K562 (cell line): ENCODE data around the gene PRKG1. TPM values are rescaled to one million over a fixed set of nuclear protein-coding genes. Genes with fewer than 3 reads are reported as not detected.

Experiments used
- ATAC-seq: fragments of 200-7000 bp; cut with Tn5 transposase; 3 replicates; pipeline ENCODE4 v1.9.1; 2020; ENCODE audit warnings: moderate library complexity
- BruUV-seq: library from RNA; stranded (reverse); fragments of 400-500 nt; replicated peaks from 2 replicates; lab custom pipeline; 2021; lab: Mats Ljungman, UMichigan
- CTCF ChIA-PET: fragments of 300-600 bp; formaldehyde crosslinking; extraction: SDS; loops from one replicate; lab custom pipeline; 2021; ENCODE audit warnings: low intra/inter-chr PET ratio; lab: Yijun Ruan, JAX
- POLR2A ChIA-PET: fragments of 300-600, 350-650 bp; sonication (Branson Sonifier 250); formaldehyde crosslinking; extraction: SDS; loops from one replicate; lab custom pipeline; 2021; ENCODE audit warnings: antibody characterized with exemption, inconsistent platforms; lab: Yijun Ruan, JAX
- DNase-seq, 4 experiments: peaks; one replicate each; pipeline versions ENCODE4 v3.0.0 to v3.0.0-alpha.2; 2011 to 2018; ENCODE audit warnings: low spot score in 3 of 4, mixed read lengths in 3 of 4; ENCODE audit errors: extremely low read depth in 1 of 4
- FAIRE-seq: peaks from 2 replicates; lab custom pipeline; 2011; peaks lifted over from hg19 to GRCh38; lab: Jason Lieb, UNC
- H2AFZ ChIP-seq: 2 replicates; pipeline ENCODE4 v1.6.0; 2011; ENCODE audit warnings: low read depth, low read length, control low read depth, inconsistent platforms
- H3K27ac ChIP-seq: fragments of 200-600 bp; 3 replicates; pipeline ENCODE4 v1.8.0; 2011; ENCODE audit warnings: low read depth, mild to moderate bottlenecking, control low read depth, inconsistent platforms, low read length, moderate library complexity, mixed read lengths; ENCODE audit errors: extremely low read depth
- H3K27me3 ChIP-seq, 2 experiments: fragments of 300-600 bp in 1 of 2; 2 replicates in 1 of 2; 3 replicates in 1 of 2; pipeline versions ENCODE4 v1.6.0 to v1.8.0; 2011; ENCODE audit warnings: inconsistent platforms in 2 of 2, low read length in 2 of 2, mild to moderate bottlenecking in 1 of 2, mixed read lengths in 1 of 2, moderate library complexity in 1 of 2; ENCODE audit not compliant: control insufficient read depth in 2 of 2, insufficient read depth in 2 of 2
- H3K36me3 ChIP-seq: fragments of 300-600 bp; 3 replicates; pipeline ENCODE4 v1.8.0; 2011; ENCODE audit warnings: mild to moderate bottlenecking, low read length, inconsistent platforms; ENCODE audit not compliant: control insufficient read depth, insufficient read depth
- H3K4me1 ChIP-seq, 2 experiments: fragments of 200-600 bp in 1 of 2; replicated peaks in 1 of 2; 2 replicates in 1 of 2; 3 replicates in 1 of 2; pipeline versions ENCODE4 v1.5.1 to v1.8.0; 2011; ENCODE audit warnings: inconsistent platforms in 2 of 2, low read length in 2 of 2, mild to moderate bottlenecking in 1 of 2, mixed read lengths in 1 of 2, moderate library complexity in 1 of 2; ENCODE audit not compliant: control insufficient read depth in 2 of 2, insufficient read depth in 2 of 2
- H3K4me2 ChIP-seq: 2 replicates; pipeline ENCODE4 v1.6.1; 2011; ENCODE audit warnings: low read length, control low read depth, inconsistent platforms, mixed read lengths; ENCODE audit not compliant: insufficient read depth
- H3K4me3 ChIP-seq: fragments of 200-600 bp; sonication (generic), shearing (Covaris generic); 2 replicates; pipeline ENCODE4 v1.5.1; 2016; ENCODE audit warnings: control low read depth, inconsistent platforms
- H3K79me2 ChIP-seq: fragments of 200-600 bp; 3 replicates; pipeline ENCODE4 v1.8.0; 2011; ENCODE audit warnings: low read length, inconsistent platforms; ENCODE audit not compliant: control insufficient read depth, insufficient read depth
- H3K9ac ChIP-seq, 2 experiments: 2 replicates each; pipeline versions ENCODE4 v1.6.0 to v1.6.1; 2011; ENCODE audit warnings: low read depth in 2 of 2, low read length in 2 of 2, control low read depth in 1 of 2, inconsistent platforms in 1 of 2, mild to moderate bottlenecking in 1 of 2, mixed read lengths in 1 of 2; ENCODE audit not compliant: insufficient read depth in 1 of 2
- H3K9me1 ChIP-seq: one replicate; pipeline ENCODE4 v1.6.0; 2011; ENCODE audit warnings: inconsistent platforms, mild to moderate bottlenecking, low read length, moderate library complexity; ENCODE audit not compliant: control insufficient read depth, insufficient read depth
- H3K9me3 ChIP-seq: replicated peaks from 2 replicates; pipeline ENCODE4 v1.5.1; 2011; ENCODE audit warnings: low read depth, low read length, inconsistent platforms; ENCODE audit not compliant: control insufficient read depth, insufficient read depth
- H4K20me1 ChIP-seq: replicated peaks from 2 replicates; pipeline ENCODE4 v1.6.1; 2011; ENCODE audit warnings: low read length, inconsistent platforms, mixed read lengths; ENCODE audit not compliant: control insufficient read depth, insufficient read depth
- BRD9 ChIP-seq: fragments of 450-650 bp; IDR thresholded peaks from 2 replicates; pipeline ENCODE4 v1.6.1; 2018; ENCODE audit warnings: low read depth; ENCODE audit not compliant: partially characterized antibody
- DNMT1 ChIP-seq: fragments of 450-650 bp; IDR thresholded peaks from 2 replicates; pipeline ENCODE4 v1.6.1; 2016; ENCODE audit warnings: antibody characterized with exemption, mild to moderate bottlenecking
- FOXK1 ChIP-seq: sonication (generic); formaldehyde crosslinking; IDR thresholded peaks from 2 replicates; pipeline ENCODE4 v1.8.0; 2022; ENCODE audit warnings: missing genetic modification reagents, mild to moderate bottlenecking, borderline replicate concordance
- HDAC6 ChIP-seq: IDR thresholded peaks from 2 replicates; pipeline ENCODE4 v1.6.1; 2012; ENCODE audit warnings: low read depth, mild to moderate bottlenecking, control low read depth, inconsistent platforms, low read length, moderate library complexity
- HNRNPH1 ChIP-seq: fragments of 200-400 bp; formaldehyde crosslinking; optimal IDR thresholded peaks from 2 replicates; pipeline ENCODE3; 2017; ENCODE audit warnings: low read depth, mild to moderate bottlenecking, low read length, moderate library complexity
- NCOA2 ChIP-seq, 2 experiments: fragments of 450-650 bp; IDR thresholded peaks; 2 replicates each; pipeline ENCODE4 v1.6.1; 2018; ENCODE audit warnings: mild to moderate bottlenecking in 2 of 2, moderate library complexity in 1 of 2; ENCODE audit not compliant: partially characterized antibody in 2 of 2
- TAF15 ChIP-seq: fragments of 200-400 bp; formaldehyde crosslinking; IDR thresholded peaks from 2 replicates; pipeline ENCODE4 v1.6.1; 2017; ENCODE audit warnings: mild to moderate bottlenecking, low read depth, low read length, moderate library complexity
- XRCC3 ChIP-seq: fragments of 450-650 bp; IDR thresholded peaks from 2 replicates; pipeline ENCODE4 v1.6.1; 2017; ENCODE audit warnings: mild to moderate bottlenecking, moderate library complexity
- ZNF830 ChIP-seq: fragments of 250-450 bp; sonication (Bioruptor Pico); IDR thresholded peaks from 2 replicates; pipeline ENCODE4 v1.5.0; 2021; ENCODE audit warnings: mild to moderate bottlenecking
- in situ Hi-C: fragments of 300-500 bp; cut with MboI; formaldehyde crosslinking; loops from 4 replicates; pipeline ENCODE4 v1.15.0; 2018; ENCODE audit warnings: inconsistent platforms, mixed read lengths
- intact Hi-C: fragments of 100-400 bp; cut with micrococcal nuclease; formaldehyde crosslinking; loops from 2 replicates; pipeline ENCODE4 v1.14.2; 2022
- polyA plus RNA-seq, 8 experiments: library from polyadenylated mRNA; depleted of rRNA in 4 of 8; stranded (reverse) in 5 of 8; unstranded in 3 of 8; fragments of >200 nt; fragmentation: Nextera tagmentation in 2 of 8; fragmentation: Illumina TruSeq in 1 of 8; extraction: Ambion mirVana in 2 of 8; extraction: Trizol in 1 of 8; gene quantifications; 2 replicates each; pipeline versions ENCODE4 v1.2.1 to v1.2.3, GENCODE V29; 2011 to 2014; ENCODE audit warnings: inconsistent platforms in 1 of 8, missing spikeins in 1 of 8
- total RNA-seq, 7 experiments: library from RNA; depleted of rRNA in 6 of 7; stranded (reverse); fragments of >200 nt in 6 of 7; fragmentation: Illumina TruSeq in 2 of 7; extraction: Trizol in 2 of 7; gene quantifications; 2 replicates each; pipeline versions ENCODE4 v1.2.1 to v1.2.3, GENCODE V29; 2011 to 2021; ENCODE audit warnings: low replicate concordance in 1 of 7
- TF ChIP-seq, protein P1 (sequence below): IDR thresholded peaks from 2 replicates; pipeline ENCODE4 v1.6.1; 2011; ENCODE audit warnings: borderline replicate concordance, low read depth, mild to moderate bottlenecking, moderate library complexity, low read length; ENCODE audit not compliant: insufficient read depth, poor library complexity, severe bottlenecking
- TF ChIP-seq, protein P2 (sequence below): fragments of 200-800 bp; sonication (Bioruptor generic); IDR thresholded peaks from 2 replicates; pipeline ENCODE4 v1.6.1; 2017; ENCODE audit warnings: missing genetic modification characterization, missing compliant biosample characterization
- TF ChIP-seq, protein P3 (sequence below): fragments of 200-800 bp; sonication (Bioruptor generic); IDR thresholded peaks from 2 replicates; pipeline ENCODE4 v1.6.1; 2016; ENCODE audit warnings: missing genetic modification characterization, missing compliant biosample characterization

PRKG1 gene
- total and polyA plus RNA-seq, 9 of the 15 experiments (the other 6 are each of a cell fraction or from before 2014, with no cell fraction given), result 0.22 TPM; not detected in 8

DNA sequence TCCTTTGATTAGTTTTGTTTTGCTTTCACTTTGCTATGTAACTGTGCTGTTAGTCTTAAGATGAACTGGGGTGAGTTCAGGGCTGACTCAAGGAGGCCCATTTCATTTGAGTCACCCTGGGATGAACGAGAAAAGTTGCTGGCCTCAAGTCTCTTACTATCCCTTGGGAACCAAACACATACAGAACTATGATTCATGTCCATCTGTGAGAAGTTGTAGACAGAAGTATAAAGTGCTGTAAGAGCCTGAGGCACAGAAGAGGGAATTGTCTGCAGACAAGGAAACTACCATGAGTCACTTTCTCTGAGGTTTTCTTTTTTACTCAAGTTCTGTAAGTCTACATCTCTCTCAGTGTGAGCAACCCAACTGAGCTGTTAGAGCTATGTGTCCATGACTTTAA lies 805.0 kb downstream of the PRKG1 start (continued):
- TF ChIP-seq DNMT1 (no peak), HDAC6 (no peak)

DNA sequence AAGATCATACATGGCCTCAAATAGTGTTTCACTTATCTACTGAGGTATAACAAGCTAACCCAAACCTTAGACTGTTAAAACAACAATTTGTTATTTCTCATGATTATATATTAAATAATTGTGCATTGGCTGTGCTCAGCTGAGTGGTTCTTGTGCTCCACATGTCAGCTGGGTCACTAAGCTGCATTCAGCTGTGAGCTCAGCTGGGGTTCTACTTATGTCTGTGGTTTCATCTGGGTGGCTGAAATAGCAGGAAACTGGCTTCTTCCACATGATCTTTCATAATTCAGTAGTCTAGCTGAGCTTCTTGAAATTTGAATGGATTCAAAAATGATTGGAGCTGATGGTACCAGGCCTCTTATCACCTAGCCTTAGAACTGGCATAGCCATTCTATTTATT lies 806.9 kb downstream of the PRKG1 start:
- Histone ChIP-seq H3K4me2 (no peak overlapping the region), H3K36me3 (no peaks in the 10 kb centered on the region), H3K9me3 (no peaks in the 10 kb centered on the region), H3K9me1 (no peaks in the 10 kb centered on the region), H2AFZ (no peak overlapping the region), H3K9ac (no peak overlapping the region), H4K20me1 (no peaks in the 10 kb centered on the region), H3K27me3 (no peaks in the 10 kb centered on the region), H3K4me1 (no peaks in the 10 kb centered on the region), H3K4me3 (no peak overlapping the region), H3K79me2 (no peaks in the 10 kb centered on the region), H3K27ac (no peak overlapping the region)
- ChIA-PET CTCF (no interaction called here), POLR2A (no interaction called here)
- TF ChIP-seq, protein P1, sequence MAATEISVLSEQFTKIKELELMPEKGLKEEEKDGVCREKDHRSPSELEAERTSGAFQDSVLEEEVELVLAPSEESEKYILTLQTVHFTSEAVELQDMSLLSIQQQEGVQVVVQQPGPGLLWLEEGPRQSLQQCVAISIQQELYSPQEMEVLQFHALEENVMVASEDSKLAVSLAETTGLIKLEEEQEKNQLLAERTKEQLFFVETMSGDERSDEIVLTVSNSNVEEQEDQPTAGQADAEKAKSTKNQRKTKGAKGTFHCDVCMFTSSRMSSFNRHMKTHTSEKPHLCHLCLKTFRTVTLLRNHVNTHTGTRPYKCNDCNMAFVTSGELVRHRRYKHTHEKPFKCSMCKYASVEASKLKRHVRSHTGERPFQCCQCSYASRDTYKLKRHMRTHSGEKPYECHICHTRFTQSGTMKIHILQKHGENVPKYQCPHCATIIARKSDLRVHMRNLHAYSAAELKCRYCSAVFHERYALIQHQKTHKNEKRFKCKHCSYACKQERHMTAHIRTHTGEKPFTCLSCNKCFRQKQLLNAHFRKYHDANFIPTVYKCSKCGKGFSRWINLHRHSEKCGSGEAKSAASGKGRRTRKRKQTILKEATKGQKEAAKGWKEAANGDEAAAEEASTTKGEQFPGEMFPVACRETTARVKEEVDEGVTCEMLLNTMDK, result no peak
- TF ChIP-seq FOXK1 (CRISPR knock-in tag) (no peak), HNRNPH1 (no peak), BRD9 (no peak), NCOA2 (IDR thresholded peaks at IDR 0.05; ENCODE audit: partially characterized antibody in 2 of 2) (no peak), XRCC3 (no peak), TAF15 (no peak), ZNF830 (no peak)
- TF ChIP-seq, protein P2, sequence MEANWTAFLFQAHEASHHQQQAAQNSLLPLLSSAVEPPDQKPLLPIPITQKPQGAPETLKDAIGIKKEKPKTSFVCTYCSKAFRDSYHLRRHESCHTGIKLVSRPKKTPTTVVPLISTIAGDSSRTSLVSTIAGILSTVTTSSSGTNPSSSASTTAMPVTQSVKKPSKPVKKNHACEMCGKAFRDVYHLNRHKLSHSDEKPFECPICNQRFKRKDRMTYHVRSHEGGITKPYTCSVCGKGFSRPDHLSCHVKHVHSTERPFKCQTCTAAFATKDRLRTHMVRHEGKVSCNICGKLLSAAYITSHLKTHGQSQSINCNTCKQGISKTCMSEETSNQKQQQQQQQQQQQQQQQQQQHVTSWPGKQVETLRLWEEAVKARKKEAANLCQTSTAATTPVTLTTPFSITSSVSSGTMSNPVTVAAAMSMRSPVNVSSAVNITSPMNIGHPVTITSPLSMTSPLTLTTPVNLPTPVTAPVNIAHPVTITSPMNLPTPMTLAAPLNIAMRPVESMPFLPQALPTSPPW, result no peak
- TF ChIP-seq, protein P3, sequence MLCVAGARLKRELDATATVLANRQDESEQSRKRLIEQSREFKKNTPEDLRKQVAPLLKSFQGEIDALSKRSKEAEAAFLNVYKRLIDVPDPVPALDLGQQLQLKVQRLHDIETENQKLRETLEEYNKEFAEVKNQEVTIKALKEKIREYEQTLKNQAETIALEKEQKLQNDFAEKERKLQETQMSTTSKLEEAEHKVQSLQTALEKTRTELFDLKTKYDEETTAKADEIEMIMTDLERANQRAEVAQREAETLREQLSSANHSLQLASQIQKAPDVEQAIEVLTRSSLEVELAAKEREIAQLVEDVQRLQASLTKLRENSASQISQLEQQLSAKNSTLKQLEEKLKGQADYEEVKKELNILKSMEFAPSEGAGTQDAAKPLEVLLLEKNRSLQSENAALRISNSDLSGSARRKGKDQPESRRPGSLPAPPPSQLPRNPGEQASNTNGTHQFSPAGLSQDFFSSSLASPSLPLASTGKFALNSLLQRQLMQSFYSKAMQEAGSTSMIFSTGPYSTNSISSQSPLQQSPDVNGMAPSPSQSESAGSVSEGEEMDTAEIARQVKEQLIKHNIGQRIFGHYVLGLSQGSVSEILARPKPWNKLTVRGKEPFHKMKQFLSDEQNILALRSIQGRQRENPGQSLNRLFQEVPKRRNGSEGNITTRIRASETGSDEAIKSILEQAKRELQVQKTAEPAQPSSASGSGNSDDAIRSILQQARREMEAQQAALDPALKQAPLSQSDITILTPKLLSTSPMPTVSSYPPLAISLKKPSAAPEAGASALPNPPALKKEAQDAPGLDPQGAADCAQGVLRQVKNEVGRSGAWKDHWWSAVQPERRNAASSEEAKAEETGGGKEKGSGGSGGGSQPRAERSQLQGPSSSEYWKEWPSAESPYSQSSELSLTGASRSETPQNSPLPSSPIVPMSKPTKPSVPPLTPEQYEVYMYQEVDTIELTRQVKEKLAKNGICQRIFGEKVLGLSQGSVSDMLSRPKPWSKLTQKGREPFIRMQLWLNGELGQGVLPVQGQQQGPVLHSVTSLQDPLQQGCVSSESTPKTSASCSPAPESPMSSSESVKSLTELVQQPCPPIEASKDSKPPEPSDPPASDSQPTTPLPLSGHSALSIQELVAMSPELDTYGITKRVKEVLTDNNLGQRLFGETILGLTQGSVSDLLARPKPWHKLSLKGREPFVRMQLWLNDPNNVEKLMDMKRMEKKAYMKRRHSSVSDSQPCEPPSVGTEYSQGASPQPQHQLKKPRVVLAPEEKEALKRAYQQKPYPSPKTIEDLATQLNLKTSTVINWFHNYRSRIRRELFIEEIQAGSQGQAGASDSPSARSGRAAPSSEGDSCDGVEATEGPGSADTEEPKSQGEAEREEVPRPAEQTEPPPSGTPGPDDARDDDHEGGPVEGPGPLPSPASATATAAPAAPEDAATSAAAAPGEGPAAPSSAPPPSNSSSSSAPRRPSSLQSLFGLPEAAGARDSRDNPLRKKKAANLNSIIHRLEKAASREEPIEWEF, result no peak
- intact Hi-C loops, result no loop called here
- no peak for FAIRE-seq
- no TSS peak for BruUV-seq
- DNase-seq, result no peak
- in situ Hi-C loops, result no loop called here
- no peak for ATAC-seq
